Mesenchymal stem cell (in vitro differentiated cells and primary cell): ENCODE results near the gene TRIO.

ENCODE experiments used
- DNase-seq: peaks from one replicate; pipeline ENCODE4 v3.0.0-alpha.2; 2013
- H2AFZ ChIP-seq: one replicate; pipeline ENCODE4 v1.6.1; 2013; ENCODE audit warnings: low read depth, mild to moderate bottlenecking, control low read depth, inconsistent platforms, low read length, moderate library complexity
- H2AK5ac ChIP-seq: 2 replicates; pipeline ENCODE4 v1.6.1; 2013; ENCODE audit warnings: low read length, moderate library complexity, mild to moderate bottlenecking, inconsistent platforms; ENCODE audit not compliant: severe bottlenecking
- H2BK120ac ChIP-seq: one replicate; pipeline ENCODE4 v1.6.1; 2013; ENCODE audit warnings: low read depth, mild to moderate bottlenecking, inconsistent platforms, low read length, moderate library complexity
- H2BK12ac ChIP-seq, 2 experiments: one replicate each; pipeline ENCODE4 v1.6.1; 2013; ENCODE audit warnings: inconsistent platforms in 2 of 2, low read length in 2 of 2, mild to moderate bottlenecking in 2 of 2, moderate library complexity in 2 of 2, control low read depth in 1 of 2
- H2BK15ac ChIP-seq: one replicate; pipeline ENCODE4 v1.6.1; 2013; ENCODE audit warnings: mild to moderate bottlenecking, low read depth, inconsistent platforms; ENCODE audit not compliant: poor library complexity, severe bottlenecking
- H2BK5ac ChIP-seq: 2 replicates; pipeline ENCODE4 v1.6.1; 2013; ENCODE audit warnings: low read depth, mild to moderate bottlenecking, low read length, control low read depth, inconsistent platforms; ENCODE audit not compliant: poor library complexity, severe bottlenecking
- H3K14ac ChIP-seq, 2 experiments: one replicate each; pipeline ENCODE4 v1.6.1; 2013; ENCODE audit warnings: inconsistent platforms in 2 of 2, low read length in 2 of 2, control low read depth in 1 of 2, mild to moderate bottlenecking in 1 of 2, moderate library complexity in 1 of 2
- H3K18ac ChIP-seq, 2 experiments: one replicate each; pipeline ENCODE4 v1.6.1; 2013; ENCODE audit warnings: inconsistent platforms in 2 of 2, low read length in 2 of 2, control low read depth in 1 of 2, low read depth in 1 of 2, mild to moderate bottlenecking in 1 of 2
- H3K23ac ChIP-seq, 2 experiments: one replicate each; pipeline ENCODE4 v1.6.1; 2013; ENCODE audit warnings: inconsistent platforms in 2 of 2, low read length in 2 of 2, mild to moderate bottlenecking in 2 of 2, moderate library complexity in 2 of 2, control low read depth in 1 of 2
- H3K27ac ChIP-seq: 2 replicates; pipeline ENCODE4 v1.5.1; 2013; ENCODE audit warnings: mild to moderate bottlenecking, moderate library complexity, low read length, control low read depth, inconsistent platforms; ENCODE audit not compliant: poor library complexity, severe bottlenecking
- H3K27me3 ChIP-seq, 2 experiments: 2 replicates each; pipeline versions ENCODE4 v1.6.1 to v1.7.0; 2013; ENCODE audit warnings: low read length in 2 of 2, mild to moderate bottlenecking in 2 of 2, moderate library complexity in 2 of 2, control low read depth in 1 of 2, inconsistent platforms in 1 of 2; ENCODE audit not compliant: control insufficient read depth in 1 of 2, insufficient read depth in 1 of 2
- H3K36me3 ChIP-seq, 2 experiments: 2 replicates each; pipeline versions ENCODE4 v1.6.1 to v1.7.0; 2013; ENCODE audit warnings: low read length in 2 of 2, control low read depth in 1 of 2, inconsistent platforms in 1 of 2, low read depth in 1 of 2, mild to moderate bottlenecking in 1 of 2; ENCODE audit not compliant: insufficient read depth in 2 of 2, control insufficient read depth in 1 of 2
- H3K4ac ChIP-seq, 2 experiments: one replicate each; pipeline ENCODE4 v1.6.1; 2013; ENCODE audit warnings: inconsistent platforms in 2 of 2, low read length in 2 of 2, mild to moderate bottlenecking in 2 of 2, moderate library complexity in 2 of 2, control low read depth in 1 of 2, low read depth in 1 of 2
- H3K4me1 ChIP-seq: 2 replicates; pipeline ENCODE4 v1.6.1; 2013; ENCODE audit warnings: low read depth, low read length, control low read depth; ENCODE audit not compliant: control insufficient read depth, insufficient read depth
- H3K4me2 ChIP-seq: 2 replicates; pipeline ENCODE4 v1.6.1; 2013; ENCODE audit warnings: low read length, mild to moderate bottlenecking, inconsistent platforms; ENCODE audit not compliant: poor library complexity, severe bottlenecking
- H3K4me3 ChIP-seq, 2 experiments: 2 replicates each; pipeline versions ENCODE4 v1.5.1 to v1.7.0; 2013; ENCODE audit warnings: low read length in 2 of 2, mild to moderate bottlenecking in 2 of 2, control low read depth in 1 of 2, low read depth in 1 of 2; ENCODE audit not compliant: insufficient read depth in 1 of 2
- H3K79me1 ChIP-seq: replicated peaks from 2 replicates; pipeline ENCODE4 v1.6.1; 2013; ENCODE audit warnings: mild to moderate bottlenecking, control low read depth, low read length, inconsistent platforms; ENCODE audit not compliant: poor library complexity, severe bottlenecking
- H3K9ac ChIP-seq: 2 replicates; pipeline ENCODE4 v1.7.0; 2013; ENCODE audit warnings: mild to moderate bottlenecking, low read length, moderate library complexity
- H3K9me3 ChIP-seq: 2 replicates; pipeline ENCODE4 v1.7.0; 2013; ENCODE audit warnings: mild to moderate bottlenecking, low read length; ENCODE audit not compliant: control insufficient read depth
- H4K8ac ChIP-seq: one replicate; pipeline ENCODE4 v1.6.1; 2013; ENCODE audit warnings: inconsistent platforms, mild to moderate bottlenecking, low read length, moderate library complexity
- H4K91ac ChIP-seq: one replicate; pipeline ENCODE4 v1.6.1; 2013; ENCODE audit warnings: mild to moderate bottlenecking, low read length, inconsistent platforms
- WGBS: methylation state at CpG from one replicate; pipeline ENCODE4 v1.1.7; 2013; ENCODE audit warnings: mixed read lengths; 5-methylcytosine and 5-hydroxymethylcytosine counted together

TRIO gene

DNA sequence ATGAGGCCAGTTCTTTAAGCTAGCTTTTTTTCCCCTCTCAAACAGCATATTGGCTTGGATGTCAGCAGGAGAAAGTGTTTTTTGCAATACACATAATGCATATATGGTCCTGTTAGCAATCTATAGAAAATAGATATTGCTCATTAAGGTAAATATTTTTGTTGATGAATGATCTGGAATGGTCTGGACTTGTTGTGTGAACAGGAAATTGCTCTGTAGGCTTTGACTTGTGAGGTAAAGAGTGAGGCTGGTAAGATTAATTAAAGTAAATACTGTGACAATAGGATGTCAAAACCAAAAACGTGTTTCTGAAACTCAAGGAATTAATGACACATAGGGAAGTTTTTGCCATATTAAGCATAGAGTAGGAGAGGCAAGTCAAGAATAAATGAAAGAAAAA lies 176.0 kb downstream of the TRIO start:
- 93% methylated on average over 1 of the region's 1 CpG for WGBS
- Histone ChIP-seq H4K8ac (no peak overlapping the region), H3K9me3 (no peaks in the 10 kb centered on the region), H3K14ac (no peak overlapping the region), H3K4me3 (no peak overlapping the region), H3K27ac (no peak overlapping the region), H3K4ac (no peak overlapping the region), H3K79me1 (peaks cover 18% of the 10 kb centered on the region), H2BK12ac (no peak overlapping the region), H3K4me1 (peaks cover 8% of the 10 kb centered on the region), H2AFZ (no peak overlapping the region), H3K18ac (no peak overlapping the region), H3K36me3 (peaks cover 40 to 92% of the 10 kb centered on the region in 2 experiments), H3K4me2 (no peak overlapping the region), H3K23ac (no peak overlapping the region), H2BK120ac (no peak overlapping the region), H3K9ac (no peak overlapping the region), H4K91ac (no peak overlapping the region), H2BK5ac (no peak overlapping the region), H3K27me3 (no peaks in the 10 kb centered on the region), H2BK15ac (no peak overlapping the region), H2AK5ac (no peak overlapping the region)
- no peak for DNase-seq

DNA sequence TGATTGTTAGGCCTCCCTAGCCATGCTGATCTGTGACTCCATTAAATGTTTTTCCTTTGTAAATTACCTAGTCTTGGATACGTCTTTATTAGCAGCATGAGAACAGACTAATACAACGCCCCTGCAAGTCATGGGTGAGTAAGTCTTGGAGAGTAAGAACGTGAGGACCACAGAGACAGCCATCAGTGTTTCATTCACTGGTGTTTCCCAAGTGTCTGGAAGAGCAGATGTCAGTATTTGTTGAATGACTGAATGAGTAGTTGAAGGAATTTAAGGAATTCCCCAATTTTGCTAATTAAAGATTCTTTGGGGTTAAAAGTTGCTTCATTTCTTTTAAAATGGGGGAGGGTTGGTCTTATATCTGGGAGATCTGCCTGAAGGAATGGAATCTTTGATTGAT lies 178.8 kb downstream of the TRIO start:
- Histone ChIP-seq H2BK120ac (no peak overlapping the region), H2BK5ac (no peak overlapping the region), H2AK5ac (no peak overlapping the region), H3K4ac (no peak overlapping the region), H3K9ac (no peak overlapping the region), H3K4me3 (no peak overlapping the region), H3K23ac (no peak overlapping the region), H3K79me1 (peaks cover 21% of the 10 kb centered on the region), H3K36me3 (peaks cover 47 to 95% of the 10 kb centered on the region in 2 experiments), H4K8ac (no peak overlapping the region), H3K27me3 (no peaks in the 10 kb centered on the region), H3K9me3 (no peaks in the 10 kb centered on the region), H3K27ac (no peak overlapping the region), H3K4me1 (peaks cover 10% of the 10 kb centered on the region), H2AFZ (no peak overlapping the region), H4K91ac (no peak overlapping the region), H3K14ac (no peak overlapping the region), H2BK12ac (no peak overlapping the region), H2BK15ac (no peak overlapping the region), H3K18ac (no peak overlapping the region), H3K4me2 (no peak overlapping the region)
- 97% methylated on average over 3 of the region's 3 CpGs for WGBS
- DNase-seq = no peak

DNA sequence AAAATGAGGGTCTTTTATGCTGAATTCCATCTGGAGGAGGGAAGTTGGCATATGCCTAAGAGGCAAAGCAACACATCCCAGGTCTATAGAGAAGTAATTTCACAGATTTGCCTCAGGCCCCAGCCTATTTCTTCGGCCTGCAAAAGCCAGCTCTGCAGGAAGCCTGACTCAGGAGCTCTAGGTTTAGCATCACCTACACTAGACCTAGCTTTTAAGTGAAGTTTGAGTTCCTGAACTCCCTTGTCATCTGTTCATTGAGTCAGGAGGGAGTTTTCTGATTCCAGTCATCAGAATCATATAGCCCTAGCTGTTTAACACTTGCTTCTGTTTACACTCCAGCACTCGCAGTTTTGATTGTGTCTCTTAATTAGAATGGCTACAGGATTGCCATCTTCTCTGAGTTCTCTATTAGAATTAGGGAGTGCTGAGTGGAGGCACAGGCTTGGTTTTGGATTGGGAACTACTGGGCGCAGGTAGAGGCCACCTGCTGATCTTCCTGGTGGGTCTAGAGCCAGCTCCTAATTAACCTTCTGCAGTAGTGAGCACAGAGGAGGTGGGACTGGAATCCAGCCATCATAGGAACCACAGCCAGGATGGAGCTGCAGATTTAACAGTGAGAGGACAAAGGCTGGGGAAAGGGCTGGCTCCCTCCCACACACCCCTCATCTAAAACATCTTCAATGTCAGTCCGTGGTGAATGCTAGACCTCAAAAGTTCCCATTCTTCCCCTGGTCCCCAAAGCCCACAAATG lies 179.5 kb downstream of the TRIO start:
- no peaks in the 10 kb centered on the region for H3K9me3 ChIP-seq
- no peak overlapping the region for H2AK5ac ChIP-seq
- H2BK12ac ChIP-seq = no peak overlapping the region
- H3K4me1 ChIP-seq = peaks cover 10% of the 10 kb centered on the region
- no peak overlapping the region for H3K9ac ChIP-seq
- H3K27ac ChIP-seq = no peak overlapping the region
- no peaks in the 10 kb centered on the region for H3K27me3 ChIP-seq
- no peak overlapping the region for H2BK5ac ChIP-seq
- no peak overlapping the region for H3K23ac ChIP-seq
- WGBS = 93% methylated on average over 3 of the region's 4 CpGs
- no peak overlapping the region for H3K4ac ChIP-seq
- no peak for DNase-seq
- no peak overlapping the region for H4K8ac ChIP-seq
- H3K79me1 ChIP-seq = peaks cover 19% of the 10 kb centered on the region
- H3K36me3 ChIP-seq = peaks cover 43 to 89% of the 10 kb centered on the region in 2 experiments
- no peak overlapping the region for H3K18ac ChIP-seq
- no peak overlapping the region for H2BK120ac ChIP-seq
- H2AFZ ChIP-seq = no peak overlapping the region
- H2BK15ac ChIP-seq = no peak overlapping the region
- no peak overlapping the region for H4K91ac ChIP-seq
- H3K4me2 ChIP-seq = no peak overlapping the region
- no peak overlapping the region for H3K4me3 ChIP-seq
- H3K14ac ChIP-seq = no peak overlapping the region

DNA sequence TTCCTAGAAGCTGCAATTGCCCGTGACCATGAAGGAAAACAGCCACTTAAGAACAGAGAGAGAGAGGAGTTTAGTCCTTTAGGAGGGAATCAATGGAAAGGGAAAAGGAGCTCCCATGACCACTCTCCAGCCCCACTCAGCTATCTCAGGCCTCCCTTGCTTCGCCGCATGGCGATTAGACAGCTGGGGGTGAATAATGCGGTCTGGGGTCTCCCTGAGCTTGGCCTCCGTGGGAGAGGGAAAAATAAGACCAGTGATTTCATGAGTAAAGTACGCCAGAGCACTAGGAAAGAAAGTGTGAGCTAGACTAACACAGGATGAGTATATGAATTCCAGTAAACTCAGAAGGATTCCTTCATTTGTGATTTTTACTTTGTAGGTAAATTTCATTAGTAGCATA lies 180.3 kb downstream of the TRIO start:
- no peak overlapping the region for H4K91ac ChIP-seq
- H2BK120ac ChIP-seq = no peak overlapping the region
- H3K4ac ChIP-seq = no peak overlapping the region
- peaks cover 37 to 93% of the 10 kb centered on the region in 2 experiments for H3K36me3 ChIP-seq
- no peak overlapping the region for H2BK15ac ChIP-seq
- H2AK5ac ChIP-seq = peak overlapping the region; percentile 43
- H2BK5ac ChIP-seq = no peak overlapping the region
- no peak overlapping the region for H3K23ac ChIP-seq
- no peak overlapping the region for H2AFZ ChIP-seq
- peak overlapping the region; percentile 40 for H3K27ac ChIP-seq
- peaks cover 10% of the 10 kb centered on the region for H3K4me1 ChIP-seq
- DNase-seq = no peak
- no peak overlapping the region for H3K18ac ChIP-seq
- H3K79me1 ChIP-seq = peaks cover 19% of the 10 kb centered on the region
- 94% methylated on average over 7 of the region's 7 CpGs for WGBS
- H3K4me2 ChIP-seq = no peak overlapping the region
- H3K27me3 ChIP-seq = no peaks in the 10 kb centered on the region
- H4K8ac ChIP-seq = no peak overlapping the region
- no peak overlapping the region for H3K4me3 ChIP-seq
- no peak overlapping the region for H3K9ac ChIP-seq
- H2BK12ac ChIP-seq = no peak overlapping the region
- H3K14ac ChIP-seq = no peak overlapping the region
- no peaks in the 10 kb centered on the region for H3K9me3 ChIP-seq
